NCI-H1417 treated with DMSO at 0.1 percent for 48 hours (cell line): Measurements from ENCODE around the gene C1QA.

Experiments
- DNase-seq: peaks from one replicate; lab custom pipeline; 2025; lab: John Stamatoyannopoulos, UW

The C1QA gene

GRCh38 chr1:22636353-22636752 is at the start of gene C1QA:
Gene C1QA (plus strand): TSS chr1:22636628. CDS start chr1:22637617, 989 bp downstream.
- DNase-seq: no peak

GRCh38 chr1:22587247-22587646 is 49.2 kb upstream of the C1QA start:
- no peak for DNase-seq

GRCh38 chr1:22588899-22589422 is 47.5 kb upstream of the C1QA start:
- DNase-seq: no peak

GRCh38 chr1:22591576-22591975 is 44.9 kb upstream of the C1QA start:
- no peak for DNase-seq

- no peak for DNase-seq
Measured at GRCh38 chr1:22592051-22592450, 44.4 kb upstream of the C1QA start.

GRCh38 chr1:22592919-22593790 is 43.3 kb upstream of the C1QA start:
- no peak for DNase-seq

GRCh38 chr1:22594396-22594795 is 42.0 kb upstream of the C1QA start:
- no peak for DNase-seq

- DNase-seq: no peak
Measured at GRCh38 chr1:22595108-22595507, 41.3 kb upstream of the C1QA start.

GRCh38 chr1:22597301-22597965 is 39.0 kb upstream of the C1QA start:
- DNase-seq: no peak

- DNase-seq: no peak
Measured at GRCh38 chr1:22597996-22598395, 38.4 kb upstream of the C1QA start.

GRCh38 chr1:22598736-22599135 is 37.7 kb upstream of the C1QA start:
- no peak for DNase-seq

- no peak for DNase-seq
Measured at GRCh38 chr1:22600071-22600816, 36.2 kb upstream of the C1QA start.

GRCh38 chr1:22600817-22601605 is 35.4 kb upstream of the C1QA start:
- no peak for DNase-seq

- DNase-seq: no peak
Measured at GRCh38 chr1:22601610-22602009, 34.8 kb upstream of the C1QA start.

- DNase-seq: no peak
Measured at GRCh38 chr1:22602060-22602740, 34.2 kb upstream of the C1QA start.

GRCh38 chr1:22606161-22606560 is 30.3 kb upstream of the C1QA start:
- DNase-seq: no peak

- DNase-seq: no peak
Measured at GRCh38 chr1:22607154-22607553, 29.3 kb upstream of the C1QA start.

GRCh38 chr1:22608361-22608760 is 28.1 kb upstream of the C1QA start:
- no peak for DNase-seq

GRCh38 chr1:22609291-22609690 is 27.1 kb upstream of the C1QA start:
- peak; percentile 69 for DNase-seq

GRCh38 chr1:22611530-22611947 is 24.9 kb upstream of the C1QA start:
- DNase-seq: no peak
